Mucosa of stomach (tissue), 1 donor: ENCODE results near the gene PRSS57.
A peak's percentile ranks its signal among the peaks of the same experiment; 100 is the strongest.

Experiments used
- H3K27me3 ChIP-seq: one replicate; pipeline ENCODE4 v1.7.0; 2013; ENCODE audit warnings: mild to moderate bottlenecking, low read length; ENCODE audit not compliant: control insufficient read depth, insufficient read depth
- H3K36me3 ChIP-seq: one replicate; pipeline ENCODE4 v1.7.0; 2013; ENCODE audit warnings: low read length; ENCODE audit not compliant: control insufficient read depth, insufficient read depth
- H3K4me1 ChIP-seq: one replicate; pipeline ENCODE4 v1.7.0; 2013; ENCODE audit warnings: mild to moderate bottlenecking, low read length; ENCODE audit not compliant: control insufficient read depth, insufficient read depth
- H3K4me3 ChIP-seq: one replicate; pipeline ENCODE4 v1.7.0; 2013; ENCODE audit warnings: low read length
- H3K9ac ChIP-seq: one replicate; pipeline ENCODE4 v1.7.0; 2013; ENCODE audit warnings: mild to moderate bottlenecking, low read length, moderate library complexity
- H3K9me3 ChIP-seq: one replicate; pipeline ENCODE4 v1.7.0; 2013; ENCODE audit warnings: mild to moderate bottlenecking, low read length, moderate library complexity; ENCODE audit not compliant: control insufficient read depth
- donor health status: Pancreatic carcinoma.

PRSS57 gene

GRCh38 chr19:685454-685931 is 9.8 kb downstream of the PRSS57 start:
- no peaks in the 10 kb centered on the region for H3K9me3 ChIP-seq
- no peak overlapping the region for H3K9ac ChIP-seq
- no peaks in the 10 kb centered on the region for H3K27me3 ChIP-seq
- no peak overlapping the region for H3K4me3 ChIP-seq
- no peaks in the 10 kb centered on the region for H3K4me1 ChIP-seq
- no peaks in the 10 kb centered on the region for H3K36me3 ChIP-seq

GRCh38 chr19:682678-683320 is 12.5 kb downstream of the PRSS57 start:
- Histone ChIP-seq H3K4me3 (no peak overlapping the region), H3K4me1 (peaks cover 4% of the 10 kb centered on the region), H3K36me3 (no peaks in the 10 kb centered on the region), H3K9ac (no peak overlapping the region), H3K9me3 (no peaks in the 10 kb centered on the region), H3K27me3 (peaks cover 8% of the 10 kb centered on the region)

- Histone ChIP-seq H3K27me3 (peaks cover 19% of the 10 kb centered on the region), H3K36me3 (no peaks in the 10 kb centered on the region), H3K4me1 (peaks cover 6% of the 10 kb centered on the region), H3K9ac (peak overlapping the region; percentile 74), H3K4me3 (no peak overlapping the region), H3K9me3 (no peaks in the 10 kb centered on the region)
Measured at GRCh38 chr19:681029-682019, 13.9 kb downstream of the PRSS57 start.

- Histone ChIP-seq H3K4me1 (peaks cover 10% of the 10 kb centered on the region), H3K4me3 (no peak overlapping the region), H3K27me3 (peaks cover 23% of the 10 kb centered on the region), H3K9me3 (no peaks in the 10 kb centered on the region), H3K36me3 (no peaks in the 10 kb centered on the region), H3K9ac (peak overlapping the region; percentile 74)
Measured at GRCh38 chr19:680287-681028, 14.8 kb downstream of the PRSS57 start.

GRCh38 chr19:679418-680286 is 15.6 kb downstream of the PRSS57 start:
- Histone ChIP-seq H3K27me3 (peaks cover 31% of the 10 kb centered on the region), H3K9ac (peak overlapping the region; percentile 61), H3K36me3 (no peaks in the 10 kb centered on the region), H3K9me3 (no peaks in the 10 kb centered on the region), H3K4me1 (peaks cover 10% of the 10 kb centered on the region), H3K4me3 (no peak overlapping the region)

- no peak overlapping the region for H3K4me3 ChIP-seq
- no peaks in the 10 kb centered on the region for H3K9me3 ChIP-seq
- H3K36me3 ChIP-seq = no peaks in the 10 kb centered on the region
- peaks cover 33% of the 10 kb centered on the region for H3K27me3 ChIP-seq
- H3K9ac ChIP-seq = no peak overlapping the region
- peaks cover 10% of the 10 kb centered on the region for H3K4me1 ChIP-seq
Measured at GRCh38 chr19:678791-679388, 16.4 kb downstream of the PRSS57 start.

GRCh38 chr19:677601-678436 is 17.4 kb downstream of the PRSS57 start:
- Histone ChIP-seq H3K9me3 (no peaks in the 10 kb centered on the region), H3K36me3 (no peaks in the 10 kb centered on the region), H3K27me3 (peaks cover 33% of the 10 kb centered on the region), H3K9ac (no peak overlapping the region), H3K4me1 (peaks cover 10% of the 10 kb centered on the region), H3K4me3 (no peak overlapping the region)

GRCh38 chr19:677201-677600 is 18.1 kb downstream of the PRSS57 start:
- H3K27me3 ChIP-seq = peaks cover 33% of the 10 kb centered on the region
- H3K36me3 ChIP-seq = no peaks in the 10 kb centered on the region
- H3K9me3 ChIP-seq = no peaks in the 10 kb centered on the region
- H3K9ac ChIP-seq = peak overlapping the region; percentile 59
- no peak overlapping the region for H3K4me3 ChIP-seq
- H3K4me1 ChIP-seq = peaks cover 10% of the 10 kb centered on the region

- Histone ChIP-seq H3K36me3 (no peaks in the 10 kb centered on the region), H3K4me3 (no peak within 1 kb of the TSS), H3K9ac (peak within 1 kb of the TSS; percentile 59), H3K4me1 (peaks cover 10% of the 10 kb centered on the region), H3K27me3 (peaks cover 33% of the 10 kb centered on the region), H3K9me3 (no peaks in the 10 kb centered on the region)
Measured at GRCh38 chr19:676339-677105, 18.7 kb downstream of the PRSS57 start, which contains the start of gene FSTL3. Gene FSTL3, plus strand, starts transcription at chr19:676392. Its CDS starts 32 bp downstream, at chr19:676424.

GRCh38 chr19:676007-676338 is 19.3 kb downstream of the PRSS57 start:
- H3K36me3 ChIP-seq = no peaks in the 10 kb centered on the region
- H3K27me3 ChIP-seq = peaks cover 33% of the 10 kb centered on the region
- no peak overlapping the region for H3K9ac ChIP-seq
- no peaks in the 10 kb centered on the region for H3K9me3 ChIP-seq
- no peak overlapping the region for H3K4me3 ChIP-seq
- peaks cover 10% of the 10 kb centered on the region for H3K4me1 ChIP-seq
